HS-27A (cell line): ENCODE measurements around the gene VSIG1.

Source experiments
- DNase-seq: peaks from one replicate; pipeline ENCODE4 v3.0.0-alpha.2; 2012; ENCODE audit warnings: low read depth, missing footprints

Gene VSIG1

DNA sequence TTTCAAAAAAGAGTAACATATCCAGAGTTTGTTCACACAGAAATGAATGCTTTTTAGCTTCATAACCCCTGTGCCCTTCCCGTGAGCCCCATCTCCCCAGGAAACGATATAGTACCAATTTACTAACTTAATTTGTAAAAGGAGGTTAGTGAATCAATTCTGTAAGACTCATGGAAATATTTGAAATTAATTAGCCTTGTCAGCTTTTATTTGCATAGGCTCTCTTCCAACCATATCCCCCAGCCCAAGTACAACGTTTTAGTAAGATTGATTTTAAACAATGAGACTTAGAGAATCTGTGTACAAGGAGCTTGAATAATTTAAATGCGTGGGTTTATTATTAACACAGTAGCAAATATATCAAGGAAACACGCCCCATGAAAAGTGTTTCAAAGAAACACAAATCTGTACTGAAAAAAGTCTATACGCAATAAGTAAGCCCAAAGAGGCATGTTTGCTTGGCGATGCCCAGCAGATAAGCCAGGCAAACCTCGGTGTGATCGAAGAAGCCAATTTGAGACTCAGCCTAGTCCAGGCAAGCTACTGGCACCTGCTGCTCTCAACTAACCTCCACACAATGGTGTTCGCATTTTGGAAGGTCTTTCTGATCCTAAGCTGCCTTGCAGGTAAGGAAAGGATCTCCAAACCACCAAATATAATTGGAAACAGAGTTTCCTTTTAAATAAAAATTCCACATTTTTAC, at the start of gene VSIG1:
Gene VSIG1, plus strand, starts transcription at position 512 of the 703 bp plus-strand sequence. Its CDS starts 66 bp downstream, at position 578.
- DNase-seq = no peak

DNA sequence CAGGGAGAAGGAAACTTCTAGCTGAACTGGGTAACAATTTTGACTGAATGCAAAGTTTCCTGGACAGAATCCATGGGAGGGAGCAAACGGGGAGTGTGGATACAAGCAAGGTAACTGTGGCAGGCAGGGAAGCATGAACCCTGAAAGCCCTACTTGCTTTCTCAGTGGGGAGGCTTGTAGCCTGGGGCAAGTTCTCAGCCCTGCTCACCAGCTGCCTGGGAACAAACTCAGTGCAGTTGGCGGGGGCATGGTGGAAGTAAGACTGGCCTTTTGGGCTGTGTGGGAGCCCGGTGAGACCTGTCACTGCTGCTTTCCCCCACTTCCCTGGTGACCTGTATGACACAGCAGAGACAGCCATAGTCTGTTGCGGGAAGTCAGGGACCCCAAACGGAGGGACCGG, 48.7 kb upstream of the VSIG1 start:
- DNase-seq = no peak

- DNase-seq = no peak
Observed at GRCh38 chrX:108000751-108001150, 44.1 kb upstream of the VSIG1 start.

- no peak for DNase-seq
Observed at GRCh38 chrX:108001218-108001814, 43.5 kb upstream of the VSIG1 start.

- DNase-seq = no peak
Observed at GRCh38 chrX:108018656-108019381, 26.0 kb upstream of the VSIG1 start.

DNA sequence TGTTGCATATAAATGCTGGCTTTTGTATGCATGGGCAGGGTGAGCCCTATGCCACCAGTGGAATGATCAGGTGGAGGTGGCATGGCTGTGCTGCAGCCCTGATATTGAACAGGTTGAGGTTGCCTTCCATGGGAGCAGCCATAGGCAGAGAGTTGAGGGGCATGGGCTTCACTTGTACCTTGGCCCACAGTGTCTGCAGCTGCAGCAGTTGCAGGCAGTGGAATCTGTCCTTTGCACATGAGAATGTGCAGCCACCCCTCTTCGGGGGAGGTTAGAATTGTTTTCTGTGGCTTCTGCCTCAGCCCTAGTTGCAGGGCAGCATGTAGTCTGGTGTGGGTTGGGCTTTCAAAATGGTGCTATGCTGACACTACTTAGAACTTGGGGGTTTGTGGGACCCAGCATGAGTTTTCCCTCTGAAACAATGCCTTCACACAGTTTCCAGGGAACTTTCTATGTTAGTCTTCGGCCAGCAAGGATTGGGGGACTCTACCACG, 25.4 kb upstream of the VSIG1 start:
- DNase-seq = no peak

DNA sequence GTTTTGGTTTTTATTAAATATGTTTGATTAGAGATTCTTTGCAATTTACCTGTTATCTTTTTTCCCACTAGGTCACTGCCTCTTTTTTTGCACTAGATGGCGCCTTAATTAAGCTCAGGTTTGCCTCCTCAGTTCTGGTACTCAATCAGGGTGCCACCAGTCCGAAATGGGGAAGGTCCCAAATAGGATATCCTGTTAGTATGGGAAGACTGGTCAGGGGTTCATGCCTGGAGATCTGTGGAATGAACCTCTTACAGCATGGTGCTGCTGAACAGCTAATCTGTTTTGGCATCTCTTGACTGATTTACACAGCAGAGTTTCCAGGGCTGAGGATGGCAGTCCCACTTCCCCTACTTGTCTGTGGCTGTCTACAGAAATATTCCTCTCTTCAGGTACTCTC, 24.2 kb upstream of the VSIG1 start:
- DNase-seq = no peak

- DNase-seq = no peak
Observed at GRCh38 chrX:108022491-108023089, 22.3 kb upstream of the VSIG1 start.

- DNase-seq = no peak
Observed at GRCh38 chrX:108025376-108025775, 19.5 kb upstream of the VSIG1 start.

GRCh38 chrX:108025954-108026600, 18.8 kb upstream of the VSIG1 start:
- DNase-seq = no peak

- DNase-seq = no peak
Observed at GRCh38 chrX:108028854-108029253, 16.0 kb upstream of the VSIG1 start.

DNA sequence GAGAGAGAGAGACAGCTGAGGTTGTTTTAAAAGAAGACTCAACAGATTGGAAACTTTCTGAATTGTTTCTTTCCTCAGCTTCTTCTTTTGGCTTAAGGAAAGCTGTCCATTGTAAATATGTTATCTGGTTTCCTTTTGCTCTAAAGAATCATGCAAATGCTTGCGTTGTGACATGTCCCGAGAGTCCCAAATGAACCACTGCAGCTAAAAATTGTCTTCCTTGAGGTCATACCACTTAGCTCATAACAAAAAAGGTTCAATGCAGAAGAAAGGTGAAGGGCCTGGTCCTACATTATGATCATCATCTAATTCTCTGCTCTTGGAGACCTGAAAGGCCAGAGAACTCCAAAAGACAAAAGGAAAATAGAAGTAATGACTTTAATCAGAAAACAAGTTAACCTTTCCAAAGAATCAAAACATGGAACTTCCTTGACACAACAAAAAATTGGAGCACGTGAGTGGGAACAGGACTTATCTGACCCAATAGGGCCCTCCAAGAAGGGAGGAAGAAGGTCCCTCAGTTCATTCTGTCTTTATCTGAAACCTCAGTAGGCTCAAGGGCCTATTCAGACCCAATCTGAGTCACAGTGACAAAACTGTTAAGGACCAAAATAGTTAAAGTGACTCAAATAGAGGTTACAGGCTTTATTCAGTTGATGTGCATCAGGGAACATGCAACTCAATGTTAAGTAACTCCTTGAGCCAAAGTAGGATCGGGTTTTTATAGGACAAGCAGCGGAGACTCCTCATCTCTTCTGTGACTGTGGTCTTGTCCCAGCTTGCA, 14.7 kb upstream of the VSIG1 start:
- no peak for DNase-seq

DNA sequence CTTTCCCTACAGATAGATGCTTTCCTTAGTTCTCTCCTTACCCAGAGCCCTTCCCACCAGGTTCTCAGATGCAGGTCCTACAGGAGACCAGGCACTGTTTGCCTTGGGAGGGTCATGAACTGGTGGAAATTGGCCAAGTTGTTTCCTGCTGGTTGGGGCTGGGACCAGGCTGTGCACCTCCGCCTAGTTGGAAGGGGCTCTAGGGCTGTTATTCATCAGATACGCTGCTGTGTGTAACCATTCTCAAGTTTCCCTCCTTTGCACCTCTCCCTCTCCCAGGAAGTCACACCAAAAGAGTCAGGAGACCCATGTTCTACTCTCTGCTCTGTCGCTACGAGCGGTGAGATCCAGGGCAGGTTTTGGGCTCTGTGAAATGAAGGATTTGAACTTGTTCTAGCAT, 11.9 kb upstream of the VSIG1 start:
- DNase-seq = no peak

DNA sequence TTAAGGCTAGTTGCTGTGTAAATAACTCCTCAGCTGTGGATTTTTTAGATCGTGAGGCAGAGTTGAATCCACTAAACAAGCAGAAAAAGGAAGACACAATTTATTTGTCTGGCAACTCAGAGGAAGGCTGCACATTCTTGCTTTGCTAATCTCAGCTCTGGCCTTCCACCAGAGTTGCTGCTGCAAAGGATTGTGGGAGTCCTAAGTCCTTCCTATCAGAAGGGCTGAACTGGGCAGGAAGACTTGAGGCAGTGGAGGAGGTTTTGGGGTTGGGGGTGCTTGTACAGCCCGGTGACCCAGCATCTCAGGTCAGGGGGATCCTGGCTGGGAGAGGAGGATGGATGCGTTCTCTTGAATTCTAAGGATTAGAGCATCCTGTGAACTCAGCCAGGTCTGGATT, 11.0 kb upstream of the VSIG1 start:
- no peak for DNase-seq

GRCh38 chrX:108034725-108035124, 10.1 kb upstream of the VSIG1 start:
- DNase-seq = no peak

- DNase-seq = peak; percentile 30
Observed at GRCh38 chrX:108036298-108036973, 8.4 kb upstream of the VSIG1 start.

DNA sequence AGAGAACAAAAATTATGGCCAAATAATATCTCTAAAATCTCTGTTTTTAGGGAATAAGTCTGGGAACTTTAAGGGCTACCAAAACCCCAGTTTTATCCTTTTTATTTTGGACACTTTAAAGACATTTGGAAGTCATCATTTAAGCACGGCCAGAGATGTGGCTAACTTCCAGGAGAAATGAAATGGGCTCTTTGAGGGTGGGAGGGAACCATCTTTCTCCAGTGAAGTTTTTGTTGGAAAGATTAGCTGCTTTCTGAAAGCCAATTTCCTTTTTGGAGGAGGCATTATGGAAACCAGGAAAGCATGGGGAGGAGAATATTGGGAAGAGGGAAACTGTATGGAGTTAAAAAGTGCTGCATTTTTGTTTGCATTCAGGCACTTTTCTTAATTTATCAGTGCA, 4.8 kb downstream of the VSIG1 start:
- DNase-seq = no peak

GRCh38 chrX:108053218-108053617, 8.4 kb downstream of the VSIG1 start:
- DNase-seq = no peak

GRCh38 chrX:108055546-108055945, 10.7 kb downstream of the VSIG1 start:
- no peak for DNase-seq

DNA sequence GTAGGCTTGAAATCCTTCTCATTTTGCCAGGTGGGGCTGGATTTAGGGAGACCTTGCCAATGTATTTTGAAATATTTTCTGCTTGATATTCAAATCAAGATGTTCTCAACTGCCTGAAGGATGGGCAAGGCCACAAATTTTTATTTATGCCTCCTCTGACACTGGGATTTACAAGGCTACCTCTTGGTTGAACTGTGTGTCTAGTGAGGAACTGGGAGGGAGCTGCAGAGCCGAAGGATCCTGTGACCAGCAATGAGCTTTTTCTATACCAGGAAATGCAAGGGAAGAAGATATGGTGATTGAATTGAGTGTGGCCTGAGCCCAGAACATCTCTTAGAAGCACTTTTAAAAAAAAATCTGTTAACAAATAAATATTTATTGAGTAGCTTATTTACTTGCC, 14.9 kb downstream of the VSIG1 start:
- no peak for DNase-seq

GRCh38 chrX:108064001-108064400, 19.1 kb downstream of the VSIG1 start:
- no peak for DNase-seq
